HG03135 (cell line): ENCODE measurements around the gene PSMB4.
"Not testable (repeated sequence)": the region's sequence is repeated elsewhere in the genome, so short reads cannot be mapped to it uniquely, and the experiment has no call there.

Experiments used
- ATAC-seq: cut with Tn5 transposase; IDR thresholded peaks from one replicate; pipeline ENCODE4 v1.9.1; 2021; ENCODE audit warnings: mild to moderate bottlenecking, moderate library complexity; ENCODE audit not compliant: unreplicated experiment

Gene PSMB4

GRCh38 chr1:151399324-151400171 is at the start of gene PSMB4:
PSMB4 (plus strand) TSS chr1:151399573; CDS start chr1:151399588, 15 bp downstream.
- ATAC-seq, result peak; percentile 86

GRCh38 chr1:151350323-151350722 is 49.0 kb upstream of the PSMB4 start:
- not testable (repeated sequence) for ATAC-seq

GRCh38 chr1:151352021-151352718 is 47.2 kb upstream of the PSMB4 start:
- ATAC-seq, result no peak

DNA sequence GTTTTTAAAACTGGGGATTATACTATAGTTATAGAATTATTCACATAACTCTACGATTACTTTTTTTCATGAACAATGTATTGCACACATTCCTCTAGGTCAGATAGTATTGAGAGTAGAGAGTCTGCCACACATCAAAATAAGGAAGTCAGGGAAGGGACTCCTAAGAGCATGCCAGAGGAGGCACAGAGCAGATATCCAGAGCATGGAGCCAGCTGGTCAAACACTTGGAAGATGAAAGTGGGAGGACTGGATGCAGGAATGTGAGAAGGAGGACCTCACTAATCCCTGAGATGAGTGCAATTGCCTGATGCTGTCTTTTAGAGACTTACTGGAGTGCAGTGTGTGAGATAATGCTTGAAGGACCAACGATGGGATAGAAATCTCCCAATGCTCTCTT is 42.7 kb upstream of the PSMB4 start:
- no peak for ATAC-seq

DNA sequence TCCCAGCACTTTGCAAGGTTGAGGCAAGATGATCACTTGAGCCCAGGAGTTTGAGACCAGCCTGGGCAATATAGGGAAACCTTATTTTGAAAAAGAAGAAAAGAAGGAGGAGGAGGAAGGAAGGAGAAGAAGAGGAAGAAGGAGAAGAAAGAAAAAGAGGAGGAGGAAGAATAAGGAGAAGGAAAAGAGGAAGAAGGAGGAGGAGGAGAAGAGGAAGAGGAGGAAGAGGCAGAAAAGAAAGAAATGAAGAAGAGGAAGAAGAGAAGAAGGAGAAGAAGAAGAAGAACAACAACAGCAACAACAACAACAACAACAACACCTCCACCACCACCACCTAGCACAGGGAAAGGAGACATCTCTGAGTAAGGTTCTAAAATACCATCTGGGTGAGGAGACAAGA is 37.5 kb upstream of the PSMB4 start:
- ATAC-seq, result no peak

DNA sequence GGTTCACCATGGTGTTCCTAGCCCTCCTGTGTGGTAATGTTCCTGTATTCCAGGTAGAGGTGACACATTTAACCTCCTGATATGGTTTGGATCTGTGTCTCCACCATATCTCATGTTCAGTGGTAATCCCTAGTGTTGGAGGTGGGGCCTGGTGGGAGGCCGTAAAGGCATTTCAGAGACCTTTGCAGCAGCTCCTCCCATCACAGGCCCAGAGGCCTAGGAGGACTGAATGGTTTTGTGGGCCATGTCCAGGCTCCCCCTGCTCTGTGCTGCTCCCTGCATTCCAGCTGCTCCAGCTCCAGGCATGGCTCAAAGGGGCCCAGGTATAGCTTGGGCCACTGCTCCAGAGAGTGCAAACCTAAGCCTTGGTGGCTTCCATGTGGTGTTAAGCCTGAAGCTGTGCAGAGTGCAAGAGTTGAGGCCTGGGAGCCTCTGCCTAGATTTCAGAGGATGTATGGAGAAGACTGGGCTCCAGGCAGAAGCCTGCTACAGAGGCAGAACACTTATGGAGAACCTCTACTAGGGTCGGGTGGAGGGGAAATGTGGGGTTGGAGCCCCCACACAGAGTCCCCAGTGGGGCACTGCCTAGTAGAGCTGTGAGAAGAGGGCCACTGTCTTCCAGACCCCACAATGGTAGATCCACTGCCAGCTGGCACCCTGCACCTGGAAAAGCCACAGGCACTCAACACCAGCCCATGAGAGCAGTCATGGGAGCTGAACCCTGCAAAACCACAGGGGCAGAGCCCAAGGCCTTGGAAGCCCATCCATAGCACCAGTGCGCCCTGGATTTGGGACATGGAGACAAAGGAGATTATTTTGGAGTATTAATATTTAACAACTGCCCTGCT is 36.8 kb upstream of the PSMB4 start:
- no peak for ATAC-seq

GRCh38 chr1:151364996-151365395 is 34.4 kb upstream of the PSMB4 start:
- no peak for ATAC-seq

DNA sequence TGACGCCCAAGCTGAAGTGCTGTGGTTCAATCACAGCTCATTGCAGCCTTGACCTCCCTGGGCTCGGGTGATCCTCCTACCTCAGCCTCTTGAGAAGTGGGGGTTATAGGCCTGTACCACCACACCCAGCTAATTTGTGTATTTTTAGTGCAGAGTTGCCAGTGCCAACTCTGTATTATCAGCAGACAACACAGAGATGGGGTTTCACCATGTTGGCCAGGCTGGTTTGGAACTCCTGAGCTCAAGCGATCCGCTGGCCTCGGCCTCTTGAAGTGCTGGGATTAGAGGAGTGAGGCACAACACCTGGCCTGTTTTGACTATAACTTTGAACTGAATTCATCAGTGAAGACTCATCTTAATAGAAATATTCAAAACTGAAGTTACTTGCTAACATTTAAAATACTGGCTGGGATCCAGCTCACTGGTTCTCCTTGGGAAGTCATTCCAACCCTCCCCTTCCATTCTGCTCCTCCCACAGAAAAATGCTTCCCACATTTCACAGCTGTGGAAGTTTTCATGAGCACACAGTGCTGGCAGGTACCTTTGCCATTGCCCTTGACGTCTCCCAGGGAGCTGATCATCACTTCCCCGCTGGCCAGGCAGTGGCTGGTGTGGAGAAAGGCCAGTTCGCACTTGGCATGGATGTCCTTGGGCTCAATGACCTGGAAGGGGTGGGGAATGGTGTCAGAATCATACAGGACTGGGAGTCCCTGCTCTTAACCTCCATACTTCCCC is 31.5 kb upstream of the PSMB4 start:
- ATAC-seq, result no peak

DNA sequence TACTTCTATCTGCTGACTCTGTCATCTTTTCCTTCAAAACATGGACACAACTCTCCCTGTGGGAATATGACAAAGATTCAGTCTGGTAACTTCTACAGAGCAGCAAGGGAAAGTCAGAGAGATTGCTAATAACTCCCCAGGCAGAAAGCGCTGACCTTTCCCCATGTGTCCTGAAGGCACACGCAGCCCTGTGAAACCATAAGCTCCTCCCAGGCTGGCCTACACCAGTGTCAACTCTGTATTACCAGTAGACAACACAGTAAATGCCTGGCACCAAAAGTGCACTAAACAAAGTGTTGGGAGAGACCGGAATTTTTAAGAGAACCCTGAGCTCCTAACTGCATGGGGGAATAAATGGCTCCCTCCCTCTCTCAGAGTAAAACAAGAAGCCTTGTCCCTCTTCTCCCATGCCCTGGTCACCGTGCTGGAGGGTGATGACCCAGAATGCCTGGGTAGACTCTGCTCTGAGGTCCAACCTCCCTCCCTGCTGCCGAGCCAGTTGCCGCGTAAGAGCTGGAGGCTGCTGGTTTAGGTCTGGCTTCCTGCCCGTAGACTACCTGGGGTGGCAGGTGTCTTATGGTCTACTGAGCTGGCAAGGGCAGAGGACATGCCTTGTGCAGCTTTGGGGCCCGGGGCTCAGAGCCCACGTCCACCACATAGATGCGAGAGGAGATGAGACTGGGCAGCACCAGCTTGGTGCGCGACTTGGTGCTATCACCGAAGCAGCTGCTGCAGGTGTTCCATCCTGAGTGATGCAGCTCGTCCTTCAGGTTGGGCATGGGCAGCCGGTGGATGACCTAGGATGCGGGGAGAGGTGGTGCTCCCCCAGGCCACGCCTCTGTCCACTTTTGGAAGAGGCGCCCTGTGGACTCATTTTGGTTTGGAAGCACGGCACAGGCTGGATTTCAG is 30.7 kb upstream of the PSMB4 start:
- ATAC-seq, result no peak

DNA sequence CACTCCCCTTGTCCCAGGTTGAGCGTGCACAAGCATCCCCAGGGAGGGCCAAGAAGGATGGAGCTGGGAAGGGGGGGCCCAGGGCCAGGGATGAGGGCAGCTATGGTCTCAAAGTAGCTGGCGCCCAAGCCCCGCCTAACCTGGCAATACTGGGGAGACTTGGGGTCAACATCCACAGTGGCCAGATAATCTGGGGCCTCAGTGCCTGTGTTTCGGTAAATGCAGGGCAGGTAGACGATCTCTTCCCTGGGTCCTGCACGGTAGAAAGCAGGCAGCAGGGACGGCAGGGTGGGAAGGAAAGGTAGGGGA is 30.1 kb upstream of the PSMB4 start:
- no peak for ATAC-seq

- ATAC-seq, result no peak
These were observed 29.7 kb upstream of the PSMB4 start for GRCh38 chr1:151369621-151370048.

- no peak for ATAC-seq
These were observed 29.0 kb upstream of the PSMB4 start for GRCh38 chr1:151370211-151370911.

- no peak for ATAC-seq
These were observed 27.9 kb upstream of the PSMB4 start for GRCh38 chr1:151371370-151372057.

GRCh38 chr1:151372058-151372934 is 27.1 kb upstream of the PSMB4 start, which contains the start of gene SELENBP1:
SELENBP1 (minus strand) TSS chr1:151372705; CDS start chr1:151372641, 64 bp downstream.
- ATAC-seq, result no peak

- no peak for ATAC-seq
These were observed 26.2 kb upstream of the PSMB4 start for GRCh38 chr1:151373196-151373595.

- ATAC-seq, result no peak
These were observed 22.1 kb upstream of the PSMB4 start for GRCh38 chr1:151377150-151377884.

GRCh38 chr1:151384584-151384983 is 14.8 kb upstream of the PSMB4 start:
- no peak for ATAC-seq
